H1 (cell line): Measurements from ENCODE around the gene MNAT1. TPM values are rescaled to one million over a fixed set of nuclear protein-coding genes. Genes with fewer than 3 reads are reported as not detected.

ENCODE experiments used
- CHD7 ChIP-seq: fragments of 300-600 bp; sonication (generic); IDR thresholded peaks from 2 replicates; pipeline ENCODE4 v1.7.1; 2012; ENCODE audit warnings: low read length, moderate library complexity, mild to moderate bottlenecking, inconsistent platforms; ENCODE audit not compliant: insufficient replicate concordance
- KDM1A ChIP-seq: fragments of 200-600, 300-600 bp; sonication (generic); IDR thresholded peaks from 2 replicates; pipeline ENCODE4 v1.7.1; 2016; ENCODE audit warnings: mild to moderate bottlenecking, low read length, borderline replicate concordance
- MAFK ChIP-seq: IDR thresholded peaks from 2 replicates; pipeline ENCODE4 v1.6.1; 2012; ENCODE audit warnings: low read depth, mild to moderate bottlenecking, improper control_type of control experiment, low read length
- PHF8 ChIP-seq: fragments of 200-600 bp; sonication (generic); conservative IDR thresholded peaks from 2 replicates; pipeline ENCODE4 v1.7.1; 2012; ENCODE audit warnings: low read depth, mild to moderate bottlenecking, inconsistent platforms, low read length, moderate library complexity
- POLR2AphosphoS5 ChIP-seq: IDR thresholded peaks from 2 replicates; pipeline ENCODE4 v1.6.1; 2011; ENCODE audit warnings: low read depth, low read length
- POU5F1 ChIP-seq: IDR thresholded peaks from 2 replicates; pipeline ENCODE4 v1.6.1; 2011; ENCODE audit warnings: low read depth, mild to moderate bottlenecking, low read length, moderate library complexity
- SIN3A ChIP-seq, 2 experiments: IDR thresholded peaks in 1 of 2; conservative IDR thresholded peaks in 1 of 2; 2 replicates each; pipeline ENCODE4 v1.6.1; 2011 to 2012; ENCODE audit warnings: low read length in 2 of 2, improper control_type of control experiment in 1 of 2, low read depth in 1 of 2, mild to moderate bottlenecking in 1 of 2
- TAF1 ChIP-seq: IDR thresholded peaks from 2 replicates; pipeline ENCODE4 v1.6.1; 2011; ENCODE audit warnings: mild to moderate bottlenecking, low read depth, low read length
- polyA plus RNA-seq, 7 experiments: library from polyadenylated mRNA; depleted of rRNA in 3 of 7; stranded (reverse) in 5 of 7; unstranded in 2 of 7; fragments of >200 nt in 5 of 7; fragments of 200-250 nt in 2 of 7; gene quantifications; 1 replicate in 5 of 7; 2 replicates in 1 of 7; 4 replicates in 1 of 7; pipeline versions ENCODE4 v1.2.1 to v1.2.3, GENCODE V29; 2011 to 2013; ENCODE audit warnings: missing spikeins in 2 of 7, mixed read lengths in 2 of 7
- total RNA-seq: library from RNA; stranded (reverse); fragmentation: NEBNext Ultra II Directional; extraction: Animal tissue kit (Norgen Biotek cat#: 25700); gene quantifications from 2 replicates; pipeline ENCODE4 v1.2.1, GENCODE V29; 2021

The MNAT1 gene
- total and polyA plus RNA-seq, 2 of the 8 experiments (the other 6 are each of a cell fraction or from before 2014, with no cell fraction given): 34.7 to 52.1 TPM

- no peak for TF ChIP-seq CHD7
- peak; percentile 7; the same call in 1 of the 2 replicates for TF ChIP-seq PHF8
- no peak; a peak in 1 of 4 replicates for TF ChIP-seq SIN3A (conservative IDR thresholded peaks at IDR 0.05 in 1 of 2, IDR thresholded peaks at IDR 0.05 in 1 of 2; ENCODE audit: low read depth in 1 of 2, low read length in 2 of 2)
- TF ChIP-seq POLR2AphosphoS5: no peak; the same call in 1 of the 2 replicates
- TF ChIP-seq TAF1: peak; percentile 10; the same call in 1 of the 2 replicates
- no peak for TF ChIP-seq MAFK
- no peak for TF ChIP-seq POU5F1
- TF ChIP-seq KDM1A: no peak
Measured at GRCh38 chr14:60723116-60723906, 11.2 kb upstream of the MNAT1 start (continued).
